Retina (tissue), 1 donor: ENCODE data around the gene MPPED1.

Experiments
- DNase-seq: peaks from one replicate; pipeline ENCODE4 v3.0.0-alpha.2; 2016

The MPPED1 gene

DNA sequence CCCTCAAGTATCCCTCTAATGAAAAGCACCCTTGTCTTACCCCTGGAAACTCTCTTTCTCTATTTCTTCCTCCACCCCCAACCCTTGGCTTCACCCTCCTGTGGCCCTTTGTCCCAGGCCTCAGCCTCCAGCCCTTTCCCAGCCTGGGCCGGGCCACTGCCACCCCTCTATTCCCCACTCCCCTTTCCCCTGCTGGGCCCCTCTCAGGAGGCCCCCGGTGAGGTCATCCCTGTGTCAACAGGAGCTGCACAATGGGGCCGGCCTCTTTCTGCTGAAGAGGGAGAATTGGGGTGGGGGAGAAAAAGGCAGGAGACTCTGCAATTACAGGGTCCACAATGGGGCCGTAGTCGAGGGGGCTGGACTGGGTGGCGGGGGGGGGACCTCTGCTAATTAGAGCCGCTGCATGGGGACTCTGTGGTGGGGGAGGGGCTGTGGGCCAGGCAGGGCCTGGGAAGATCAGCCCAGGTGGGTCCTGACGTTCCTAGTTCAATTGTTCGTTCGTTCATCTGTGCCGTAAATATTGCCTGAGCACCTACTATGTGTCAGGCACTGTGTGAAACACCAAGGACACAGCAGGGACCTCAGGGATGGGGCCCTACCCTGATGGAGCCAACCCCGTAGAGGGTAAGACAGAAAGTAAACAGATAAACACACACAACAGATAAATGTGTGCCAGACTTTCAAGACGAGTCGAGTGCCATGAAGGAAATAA, 18.5 kb upstream of the MPPED1 start:
- DNase-seq, result peak; percentile 60

GRCh38 chr22:43393844-43394474, 17.9 kb upstream of the MPPED1 start:
- DNase-seq, result no peak

- no peak for DNase-seq
Observed at GRCh38 chr22:43395086-43395695, 16.6 kb upstream of the MPPED1 start.

- DNase-seq, result no peak
Observed at GRCh38 chr22:43396321-43396933, 15.4 kb upstream of the MPPED1 start.

- no peak for DNase-seq
Observed at GRCh38 chr22:43396934-43397457, 14.8 kb upstream of the MPPED1 start.

GRCh38 chr22:43397766-43398165, 14.0 kb upstream of the MPPED1 start:
- DNase-seq, result no peak

- DNase-seq, result no peak
Observed at GRCh38 chr22:43398246-43398645, 13.6 kb upstream of the MPPED1 start.

GRCh38 chr22:43398910-43399309, 12.9 kb upstream of the MPPED1 start:
- no peak for DNase-seq

DNA sequence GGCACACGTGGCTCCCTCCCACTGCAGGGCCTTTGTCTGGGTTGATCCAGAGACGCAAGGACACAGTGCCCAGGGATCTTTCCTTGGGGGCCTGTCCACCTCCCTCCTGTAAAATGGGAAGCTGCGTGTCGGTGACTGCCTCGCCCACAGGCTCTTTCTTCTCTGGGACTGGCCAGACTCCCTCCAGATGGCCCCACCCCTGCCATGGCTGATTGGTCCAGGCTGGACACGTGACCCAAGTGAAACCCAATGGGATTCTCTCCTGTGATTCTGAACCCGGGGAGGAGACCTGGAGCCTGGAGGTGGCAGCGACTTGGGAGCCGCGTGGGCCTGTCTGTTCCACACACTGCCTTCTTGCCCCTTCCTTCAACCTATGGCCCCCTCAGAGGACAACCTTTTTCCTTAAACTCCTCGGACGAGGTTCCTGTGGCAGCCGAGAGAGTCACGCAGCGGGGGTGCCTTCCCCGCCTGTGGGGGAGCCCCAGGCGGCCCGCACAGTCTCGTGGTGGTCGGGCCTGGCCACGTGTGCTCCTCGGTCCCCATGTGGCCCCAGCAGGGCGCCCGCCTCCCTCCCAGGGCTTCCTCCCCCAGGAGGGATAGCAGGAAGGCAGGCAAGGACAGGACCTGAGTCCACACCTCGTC, 12.4 kb upstream of the MPPED1 start:
- DNase-seq, result no peak

DNA sequence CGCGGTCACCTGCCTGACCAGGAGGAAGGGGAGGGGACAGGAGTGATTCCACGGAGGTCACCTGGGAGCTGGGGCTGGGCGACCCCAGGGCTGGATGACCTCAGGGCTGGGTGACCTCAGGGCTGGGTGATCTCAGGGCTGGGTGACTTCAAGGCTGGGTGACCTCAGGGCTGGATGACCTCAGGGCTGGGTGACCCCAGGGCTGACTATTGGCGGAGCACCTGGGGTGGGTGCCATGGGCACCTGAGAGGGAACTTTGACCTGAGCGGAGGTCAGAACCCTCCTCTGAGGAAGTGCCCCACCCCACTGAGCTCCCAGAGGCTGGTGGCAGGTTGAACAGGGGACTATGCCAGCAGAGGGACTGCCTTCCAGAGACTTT, 11.8 kb upstream of the MPPED1 start:
- no peak for DNase-seq

DNA sequence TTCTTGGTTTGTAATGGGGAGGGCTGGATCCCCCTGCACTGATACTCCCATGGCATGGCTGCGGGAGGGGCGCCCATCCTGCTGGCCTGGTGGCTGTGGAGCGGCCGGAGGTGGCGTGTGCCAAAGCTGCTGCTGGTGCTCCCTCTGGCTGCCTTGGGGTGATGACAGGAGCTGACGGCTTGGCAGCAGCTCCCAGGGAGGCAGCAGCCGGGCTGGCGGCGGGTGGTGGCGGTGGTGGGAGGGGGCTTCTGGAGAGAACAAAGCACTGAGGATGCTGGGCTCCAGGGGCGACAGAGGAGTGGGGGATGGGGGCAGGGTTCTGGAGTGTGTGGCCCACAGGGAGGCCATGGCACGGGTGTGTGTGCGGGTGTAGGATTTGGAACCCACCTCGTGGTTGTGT, 11.4 kb upstream of the MPPED1 start:
- no peak for DNase-seq

DNA sequence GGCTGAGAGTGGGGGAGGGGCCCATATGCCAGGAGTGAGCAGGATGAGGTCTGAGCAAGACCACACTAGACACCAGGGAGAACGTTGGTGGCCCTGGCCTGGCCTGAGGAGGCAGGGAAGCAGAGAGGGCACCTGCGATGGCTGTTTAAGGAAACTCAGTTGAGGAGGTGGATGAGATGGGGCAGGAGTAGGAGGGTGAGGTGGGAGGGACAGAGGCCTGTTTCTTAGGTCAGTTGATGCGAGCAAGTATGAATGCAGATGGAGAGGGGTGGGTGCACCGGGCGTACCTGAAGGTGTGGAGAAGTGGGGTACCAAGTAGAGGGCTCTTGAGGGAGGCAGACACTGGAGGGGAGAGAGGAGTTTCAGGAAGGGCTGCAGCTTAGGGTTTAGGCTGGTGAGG, 10.6 kb upstream of the MPPED1 start:
- DNase-seq, result no peak

GRCh38 chr22:43401661-43402060, 10.2 kb upstream of the MPPED1 start:
- no peak for DNase-seq

GRCh38 chr22:43402128-43402527, 9.7 kb upstream of the MPPED1 start:
- no peak for DNase-seq

DNA sequence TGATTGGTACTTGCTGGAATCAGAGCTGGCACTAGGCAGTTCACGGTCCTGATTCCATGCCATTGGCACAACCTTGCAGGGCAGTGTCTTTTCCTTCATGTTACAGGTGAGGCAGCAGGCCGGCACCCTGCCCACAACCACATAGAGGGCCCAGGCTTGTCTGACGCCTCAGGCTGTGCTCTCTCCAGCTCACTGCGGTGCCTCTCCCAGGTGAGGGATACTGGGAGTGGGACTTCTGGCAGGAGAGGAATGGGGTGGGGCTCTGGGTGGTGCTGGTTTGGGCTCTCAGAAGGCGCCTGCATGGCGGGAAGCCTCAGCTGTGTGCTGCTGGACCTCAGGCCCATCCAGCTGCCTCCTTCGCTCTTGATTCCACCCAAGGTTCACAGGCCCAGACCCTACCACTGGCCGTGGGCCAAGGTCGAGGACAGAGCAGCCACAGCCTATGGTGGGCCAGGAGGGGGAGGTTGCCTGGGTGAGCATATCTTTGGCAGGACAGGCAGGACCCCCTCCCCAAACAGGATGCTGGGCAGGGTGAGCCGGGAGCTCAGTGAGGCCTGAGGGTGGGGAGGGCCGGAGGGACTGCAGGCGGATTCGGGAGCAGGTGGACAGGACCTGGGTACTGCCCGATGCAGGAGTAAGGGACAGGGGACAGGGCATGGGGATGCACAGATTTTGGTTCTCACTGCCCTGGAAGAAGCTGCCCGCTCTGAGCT, 7.0 kb upstream of the MPPED1 start:
- no peak for DNase-seq

DNA sequence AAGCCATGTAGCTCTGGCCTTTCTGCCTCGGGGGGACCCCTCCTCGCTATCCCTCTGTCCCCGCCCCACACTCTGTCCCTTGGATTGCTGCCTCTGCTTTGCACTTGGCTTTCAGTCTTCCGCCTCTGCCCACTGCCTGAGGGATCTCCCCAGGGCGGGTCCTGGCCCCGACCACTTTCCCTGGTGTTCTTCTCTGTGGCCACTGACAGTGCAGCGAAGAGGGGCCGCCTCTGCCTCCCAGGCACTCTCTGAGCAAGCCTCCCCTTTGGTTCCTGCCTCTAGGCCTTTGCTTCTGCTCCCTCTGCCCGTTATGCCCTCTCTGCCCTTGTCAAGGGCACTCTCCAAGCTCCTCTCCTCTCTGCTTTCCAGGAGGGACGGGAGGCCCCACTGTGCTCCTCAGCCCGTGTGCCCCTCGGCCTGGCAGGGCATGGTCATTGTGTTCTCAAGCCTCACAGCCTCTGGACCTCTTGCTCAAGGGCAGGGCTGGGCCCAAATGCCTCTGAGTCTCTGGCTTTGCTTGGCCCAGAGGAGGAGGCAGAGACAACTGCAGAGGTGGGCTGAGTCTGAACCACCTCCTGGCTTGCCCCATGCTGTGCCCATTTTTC, 5.5 kb upstream of the MPPED1 start:
- DNase-seq, result no peak

DNA sequence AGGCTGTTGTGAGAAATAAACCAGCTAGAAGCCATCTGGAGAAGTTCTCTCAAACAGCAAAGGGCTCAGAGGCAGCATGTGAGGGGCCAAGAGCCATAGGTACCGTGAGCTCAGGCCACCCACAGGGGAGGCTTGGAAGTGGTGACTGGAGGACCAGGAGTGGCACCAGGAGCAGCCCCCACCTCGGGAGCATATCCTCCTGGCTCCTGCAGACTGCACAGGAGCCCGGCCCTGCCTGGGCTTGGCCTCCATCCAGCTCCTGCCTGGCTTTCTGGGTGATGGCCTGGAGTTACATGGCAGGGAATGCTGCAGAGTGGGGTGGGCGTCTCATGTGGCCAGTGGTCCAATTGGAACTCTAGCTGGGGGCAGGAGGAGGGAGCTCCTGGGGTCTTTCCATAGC, 4.2 kb upstream of the MPPED1 start:
- DNase-seq, result no peak

DNA sequence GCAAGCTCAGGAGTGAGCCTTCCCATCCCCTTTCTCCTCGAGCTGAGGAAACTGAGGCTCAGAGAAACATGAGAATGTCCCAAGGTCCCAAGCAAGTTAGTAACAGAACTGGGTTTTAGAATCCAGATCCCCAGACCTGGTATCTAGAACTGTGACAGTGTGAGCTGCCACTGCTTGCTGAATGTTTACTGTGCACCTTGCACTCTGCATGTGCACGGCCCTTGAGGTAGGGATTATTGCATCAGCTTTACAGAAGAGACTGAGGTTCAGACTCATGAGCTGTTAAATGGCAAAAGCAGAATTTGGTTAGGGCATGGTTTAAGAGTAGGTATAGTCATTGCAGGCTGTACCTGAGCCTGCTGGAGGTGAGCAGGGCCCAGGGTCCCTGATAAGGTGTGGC, 3.8 kb upstream of the MPPED1 start:
- DNase-seq, result no peak

DNA sequence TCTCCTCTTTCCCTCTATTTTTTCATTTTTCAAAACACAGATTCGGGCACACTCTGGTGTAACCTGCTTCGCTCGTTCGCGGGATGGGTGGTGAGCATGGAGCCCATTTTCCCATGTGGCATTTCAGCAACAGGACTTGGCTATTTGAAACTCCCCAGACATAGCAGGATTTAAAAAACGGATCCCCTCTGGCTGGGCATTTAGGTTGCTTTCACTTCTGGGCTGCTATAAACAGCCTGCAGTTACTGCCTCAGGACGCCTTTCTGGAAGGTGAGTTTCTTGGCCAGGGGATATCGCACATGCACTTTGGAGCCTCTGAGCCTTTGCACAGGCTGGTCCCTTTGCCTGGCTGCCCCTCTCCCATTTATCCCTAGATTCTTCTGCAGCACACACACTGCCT, 2.8 kb upstream of the MPPED1 start:
- no peak for DNase-seq

GRCh38 chr22:43409800-43410199, 2.0 kb upstream of the MPPED1 start:
- no peak for DNase-seq

DNA sequence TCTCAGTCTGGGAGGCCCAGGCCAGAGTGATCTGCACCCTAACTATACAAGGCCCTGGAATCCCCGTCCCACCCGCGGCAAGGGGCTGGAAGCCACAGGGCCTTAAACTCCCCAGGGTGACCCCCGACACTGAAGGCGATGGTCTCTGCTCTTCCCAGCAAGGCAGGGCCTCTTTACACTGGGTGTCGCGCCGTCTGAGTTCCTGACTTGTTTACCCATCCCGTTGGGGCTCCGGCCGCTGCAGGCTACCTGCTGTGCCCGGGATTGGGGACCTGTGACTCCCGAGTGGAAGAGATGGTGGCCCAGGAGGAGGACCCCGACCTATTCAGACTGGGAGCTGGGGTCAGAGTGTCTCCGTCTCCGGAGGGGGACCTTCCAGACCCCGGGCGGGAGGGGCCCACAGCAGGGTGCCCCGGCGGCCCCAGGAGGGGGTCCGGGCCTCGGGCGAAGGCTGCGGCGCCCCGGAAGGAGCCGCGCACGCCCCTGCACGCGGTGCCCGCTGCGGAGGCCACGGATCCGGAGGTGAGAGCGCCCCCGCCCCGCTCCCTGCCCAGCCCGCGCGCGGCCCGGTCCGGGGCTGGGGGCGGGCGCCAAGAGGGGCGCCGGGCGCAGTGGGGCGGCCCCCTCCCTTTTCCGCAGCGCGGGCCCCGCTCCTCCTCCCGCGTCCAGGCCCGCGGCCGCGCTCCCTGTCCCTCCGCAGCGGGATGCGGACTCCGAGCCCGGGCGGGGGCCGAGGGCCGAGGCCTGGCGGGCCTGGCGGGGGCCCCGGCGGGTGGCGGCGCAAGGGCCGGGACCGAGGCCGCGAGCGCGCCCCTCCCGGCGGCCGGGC, 560 bp upstream of the MPPED1 start:
- peak; percentile 44 for DNase-seq
